IMR-90 (cell line): ENCODE data around the gene KATNA1. TPM values are rescaled to one million over a fixed set of nuclear protein-coding genes. Genes with fewer than 3 reads are reported as not detected.

ENCODE experiments used
- ATAC-seq: fragments of 200-7000 bp; cut with Tn5 transposase; 2 replicates; pipeline ENCODE4 v1.9.1; 2020; ENCODE audit warnings: low read depth, mild to moderate bottlenecking, moderate library complexity
- BruUV-seq: library from RNA; stranded (reverse); fragments of 400-500 nt; replicated peaks from 2 replicates; lab custom pipeline; 2021; lab: Mats Ljungman, UMichigan
- CTCF ChIA-PET: fragments of 300-600 bp; formaldehyde crosslinking; extraction: SDS; loops from one replicate; lab custom pipeline; 2021; ENCODE audit warnings: antibody characterized with exemption; lab: Yijun Ruan, JAX
- POLR2A ChIA-PET: fragments of 300-600 bp; sonication (Branson Sonifier 250); formaldehyde crosslinking; loops from one replicate; lab custom pipeline; 2022; ENCODE audit warnings: antibody characterized with exemption; ENCODE audit not compliant: unreplicated experiment; lab: Charles Lee
- DNase-seq: peaks from one replicate; pipeline ENCODE4 v3.0.0; 2013
- H2AFZ ChIP-seq: replicated peaks from 2 replicates; pipeline ENCODE3; 2013; ENCODE audit warnings: low read length, mild to moderate bottlenecking; ENCODE audit not compliant: poor library complexity
- H2AK5ac ChIP-seq: 2 replicates; pipeline ENCODE4 v1.6.1; 2013; ENCODE audit warnings: low read depth, low read length, inconsistent platforms
- H2AK9ac ChIP-seq: replicated peaks from 2 replicates; pipeline ENCODE3; 2013; ENCODE audit warnings: mild to moderate bottlenecking, low read depth, low read length, moderate library complexity; ENCODE audit not compliant: poor library complexity
- H2BK120ac ChIP-seq: 2 replicates; pipeline ENCODE4 v1.6.1; 2013; ENCODE audit warnings: low read depth, low read length, inconsistent platforms
- H2BK15ac ChIP-seq: 3 replicates; pipeline ENCODE4 v1.6.1; 2013; ENCODE audit warnings: low read depth, low read length, inconsistent platforms
- H2BK20ac ChIP-seq: 2 replicates; pipeline ENCODE4 v1.6.1; 2013; ENCODE audit warnings: low read depth, mild to moderate bottlenecking, inconsistent platforms, low read length, moderate library complexity
- H2BK5ac ChIP-seq: 2 replicates; pipeline ENCODE4 v1.6.1; 2013; ENCODE audit warnings: mild to moderate bottlenecking, low read depth, low read length, inconsistent platforms; ENCODE audit not compliant: poor library complexity, severe bottlenecking
- H3K14ac ChIP-seq: replicated peaks from 2 replicates; pipeline ENCODE4 v1.6.1; 2013; ENCODE audit warnings: low read depth, low read length, inconsistent platforms
- H3K18ac ChIP-seq: 2 replicates; pipeline ENCODE4 v1.6.1; 2013; ENCODE audit warnings: low read depth, low read length, control low read depth
- H3K23ac ChIP-seq: 2 replicates; pipeline ENCODE4 v1.6.1; 2013; ENCODE audit warnings: low read depth, low read length, inconsistent platforms
- H3K27ac ChIP-seq: 2 replicates; pipeline ENCODE4 v1.5.1; 2013; ENCODE audit warnings: mild to moderate bottlenecking, control low read depth, low read length; ENCODE audit not compliant: insufficient read depth
- H3K27me3 ChIP-seq: 2 replicates; pipeline ENCODE4 v1.6.1; 2013; ENCODE audit warnings: low read length; ENCODE audit not compliant: control insufficient read depth, insufficient read depth
- H3K36me3 ChIP-seq: 2 replicates; pipeline ENCODE4 v1.6.1; 2013; ENCODE audit warnings: low read length, mixed read lengths; ENCODE audit not compliant: control insufficient read depth, insufficient read depth
- H3K4ac ChIP-seq: 2 replicates; pipeline ENCODE4 v1.6.1; 2013; ENCODE audit warnings: low read depth, low read length, inconsistent platforms
- H3K4me1 ChIP-seq: 2 replicates; pipeline ENCODE4 v1.6.1; 2013; ENCODE audit warnings: low read length, mixed read lengths; ENCODE audit not compliant: control insufficient read depth, insufficient read depth
- H3K4me2 ChIP-seq: 2 replicates; pipeline ENCODE4 v1.6.1; 2013; ENCODE audit warnings: low read depth, mild to moderate bottlenecking, control low read depth, low read length, moderate library complexity
- H3K4me3 ChIP-seq: 2 replicates; pipeline ENCODE4 v1.5.1; 2013; ENCODE audit warnings: low read depth, mild to moderate bottlenecking, control low read depth, low read length, moderate library complexity; ENCODE audit not compliant: insufficient read depth
- H3K56ac ChIP-seq: 2 replicates; pipeline ENCODE4 v1.6.1; 2013; ENCODE audit warnings: low read length, inconsistent platforms; ENCODE audit not compliant: insufficient read depth; ENCODE audit errors: extremely low read depth
- H3K79me1 ChIP-seq, 2 experiments: 2 replicates each; pipeline ENCODE4 v1.6.1; 2013; ENCODE audit warnings: low read length in 2 of 2, inconsistent platforms in 1 of 2, low read depth in 1 of 2
- H3K9ac ChIP-seq: 2 replicates; pipeline ENCODE4 v1.6.1; 2013; ENCODE audit warnings: low read depth, low read length, control low read depth
- H3K9me1 ChIP-seq: 2 replicates; pipeline ENCODE4 v1.6.1; 2013; ENCODE audit warnings: low read length, inconsistent platforms; ENCODE audit not compliant: insufficient read depth
- H3K9me3 ChIP-seq: 2 replicates; pipeline ENCODE4 v1.6.1; 2013; ENCODE audit warnings: low read length; ENCODE audit not compliant: control insufficient read depth, insufficient read depth
- H4K20me1 ChIP-seq: 2 replicates; pipeline ENCODE4 v1.6.1; 2013; ENCODE audit warnings: low read length, inconsistent platforms; ENCODE audit not compliant: insufficient read depth
- H4K5ac ChIP-seq: 2 replicates; pipeline ENCODE4 v1.6.1; 2013; ENCODE audit warnings: mild to moderate bottlenecking, low read depth, low read length, control low read depth
- H4K8ac ChIP-seq, 2 experiments: 2 replicates each; pipeline ENCODE4 v1.6.1; 2013; ENCODE audit warnings: low read depth in 2 of 2, low read length in 2 of 2, control low read depth in 1 of 2, inconsistent platforms in 1 of 2
- H4K91ac ChIP-seq: 2 replicates; pipeline ENCODE4 v1.6.1; 2013; ENCODE audit warnings: low read depth, low read length, inconsistent platforms; ENCODE audit not compliant: insufficient read depth
- CEBPB ChIP-seq: IDR thresholded peaks from 2 replicates; pipeline ENCODE4 v1.6.1; 2012; ENCODE audit warnings: low read depth, low read length, improper control_type of control experiment
- FOS ChIP-seq: fragments of 150-350 bp; IDR thresholded peaks from 2 replicates; pipeline ENCODE4 v1.6.1; 2016; ENCODE audit warnings: low read depth, low read length
- MAZ ChIP-seq: IDR thresholded peaks from 2 replicates; pipeline ENCODE4 v1.6.1; 2012; ENCODE audit warnings: low read depth, mild to moderate bottlenecking, low read length, improper control_type of control experiment, moderate library complexity, borderline replicate concordance
- POLR2A ChIP-seq: IDR thresholded peaks from 2 replicates; pipeline ENCODE4 v1.6.1; 2012; ENCODE audit warnings: mild to moderate bottlenecking, low read depth, low read length
- RAD21 ChIP-seq: IDR thresholded peaks from 2 replicates; pipeline ENCODE4 v1.6.1; 2012; ENCODE audit warnings: low read length, improper control_type of control experiment
- RCOR1 ChIP-seq: IDR thresholded peaks from 2 replicates; pipeline ENCODE4 v1.6.1; 2012; ENCODE audit warnings: mild to moderate bottlenecking, low read length, improper control_type of control experiment; ENCODE audit not compliant: insufficient replicate concordance
- SMC3 ChIP-seq: fragments of 150-350 bp; IDR thresholded peaks from 2 replicates; pipeline ENCODE4 v1.6.1; 2016; ENCODE audit warnings: low read depth, mild to moderate bottlenecking, antibody characterized with exemption, low read length, moderate library complexity
- WGBS, 2 experiments: methylation state at CpG; one replicate each; pipeline versions ENCODE4 v1.1.5 to v1.1.7; 2013; ENCODE audit warnings: missing lambda C conversion rate in 2 of 2; ENCODE audit not compliant: insufficient read length in 1 of 2; ENCODE audit errors: extremely low coverage in 2 of 2; 5-methylcytosine and 5-hydroxymethylcytosine counted together
- dilution Hi-C: fragments of 300-500 bp; cut with HindIII; formaldehyde crosslinking; loops from one replicate; pipeline ENCODE4 v1.14.3; 2018; ENCODE audit warnings: low sequenced_read_pairs; ENCODE audit not compliant: unreplicated experiment
- in situ Hi-C: fragments of 300-500 bp; cut with MboI; formaldehyde crosslinking; loops from 3 replicates; pipeline ENCODE4 v1.14.3; 2019; ENCODE audit warnings: low sequenced_read_pairs, inconsistent platforms, mixed read lengths
- intact Hi-C: fragments of 100-400 bp; cut with micrococcal nuclease; formaldehyde crosslinking; loops from 2 replicates; pipeline ENCODE4 v1.10.0; 2022
- polyA plus RNA-seq, 3 experiments: library from polyadenylated mRNA; depleted of rRNA; stranded (reverse); fragments of >200 nt; gene quantifications; 2 replicates each; pipeline ENCODE4 v1.2.3, GENCODE V29; 2012; ENCODE audit warnings: low replicate concordance in 1 of 3
- total RNA-seq: library from RNA; depleted of rRNA; stranded (reverse); fragments of >200 nt; gene quantifications from 2 replicates; pipeline ENCODE4 v1.2.3, GENCODE V29; 2012
- TF ChIP-seq, protein P1 (sequence below): fragments of 150-350 bp; IDR thresholded peaks from 2 replicates; pipeline ENCODE4 v1.6.1; 2016; ENCODE audit warnings: low read depth, mild to moderate bottlenecking, low read length, moderate library complexity, borderline replicate concordance

KATNA1 gene
- total and polyA plus RNA-seq, 2 of the 4 experiments (the other 2 are of a cell fraction) = 15.3 to 24.6 TPM

DNA sequence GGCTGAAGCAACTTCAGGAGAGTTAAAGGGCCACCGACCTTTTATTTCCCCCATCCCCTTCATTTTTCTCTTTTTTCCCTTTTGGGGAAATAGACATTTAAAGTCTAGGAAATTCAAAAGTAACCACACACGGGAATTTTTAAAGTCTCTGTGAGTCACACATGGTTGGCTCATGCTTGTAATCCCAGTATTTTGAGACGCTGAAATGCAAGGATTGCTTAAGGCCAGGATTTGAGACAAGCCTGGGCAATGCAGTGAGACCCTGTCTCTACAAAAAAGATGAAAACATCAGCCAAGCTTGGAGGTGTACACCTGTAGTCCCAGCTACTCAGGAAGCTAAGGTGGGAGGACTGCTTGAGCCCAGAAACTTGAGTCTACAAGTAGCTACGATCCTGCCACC, 34.2 kb downstream of the KATNA1 start:
- DNase-seq (peak; percentile 41), ATAC-seq (no peak)
- H4K91ac ChIP-seq = no peak overlapping the region
- no peak overlapping the region for H2BK20ac ChIP-seq
- no TSS peak for BruUV-seq
- TF ChIP-seq SMC3 (no peak), RAD21 (no peak), FOS (no peak), RCOR1 (no peak), POLR2A (no peak), CEBPB (no peak; the same call in 1 of the 2 replicates), MAZ (no peak)
- TF ChIP-seq, protein P1, sequence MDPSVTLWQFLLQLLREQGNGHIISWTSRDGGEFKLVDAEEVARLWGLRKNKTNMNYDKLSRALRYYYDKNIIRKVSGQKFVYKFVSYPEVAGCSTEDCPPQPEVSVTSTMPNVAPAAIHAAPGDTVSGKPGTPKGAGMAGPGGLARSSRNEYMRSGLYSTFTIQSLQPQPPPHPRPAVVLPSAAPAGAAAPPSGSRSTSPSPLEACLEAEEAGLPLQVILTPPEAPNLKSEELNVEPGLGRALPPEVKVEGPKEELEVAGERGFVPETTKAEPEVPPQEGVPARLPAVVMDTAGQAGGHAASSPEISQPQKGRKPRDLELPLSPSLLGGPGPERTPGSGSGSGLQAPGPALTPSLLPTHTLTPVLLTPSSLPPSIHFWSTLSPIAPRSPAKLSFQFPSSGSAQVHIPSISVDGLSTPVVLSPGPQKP = no peak
- no peaks in the 10 kb centered on the region for H3K27me3 ChIP-seq
- no peak overlapping the region for H3K56ac ChIP-seq
- H2AK5ac ChIP-seq = no peak overlapping the region
- H3K4me2 ChIP-seq = no peak overlapping the region
- ChIA-PET POLR2A (no interaction called here), CTCF (no interaction called here)
- H4K8ac ChIP-seq = no peak overlapping the region
- no peak overlapping the region for H3K9ac ChIP-seq
- peak overlapping the region; percentile 59; the same call in 1 of the 2 replicates for H3K14ac ChIP-seq
- in situ Hi-C loops (no loop called here), intact Hi-C loops (loop anchor here (5.0 kb wide), 1 partner anchor 37 kb away; no protein-coding TSS in a partner anchor), dilution Hi-C loops (no loop called here)
- H3K4ac ChIP-seq = no peak overlapping the region
- H3K79me1 ChIP-seq = peaks cover 11 to 30% of the 10 kb centered on the region in 2 experiments
- 0 out of 2 replicates have a peak, but pooled peaks cover 10% of the 10 kb centered on the region for H3K36me3 ChIP-seq
- no CpG with 5 or more reads among the region's 4 CpGs for WGBS, 2 experiments
- H3K4me3 ChIP-seq = no peak overlapping the region
- no peak overlapping the region for H3K27ac ChIP-seq
- 0 out of 2 replicates have a peak, but pooled peaks cover 3% of the 10 kb centered on the region for H3K9me3 ChIP-seq
- H3K4me1 ChIP-seq = no peaks in the 10 kb centered on the region; the same call in 1 of the 2 replicates
- H2BK15ac ChIP-seq = no peak overlapping the region
- peaks cover 3% of the 10 kb centered on the region; the same call in 1 of the 2 replicates for H3K9me1 ChIP-seq
- H2AK9ac ChIP-seq = no peak overlapping the region
- no peak overlapping the region for H4K5ac ChIP-seq
- no peak overlapping the region for H2BK120ac ChIP-seq
- H4K20me1 ChIP-seq = no peaks in the 10 kb centered on the region
- H2BK5ac ChIP-seq = no peak overlapping the region
- no peak overlapping the region for H2AFZ ChIP-seq
- no peak overlapping the region for H3K18ac ChIP-seq
- H3K23ac ChIP-seq = no peak overlapping the region
